Adrenal gland (tissue), 12 donors: ENCODE results near the gene SNX25. TPM values are rescaled to one million over a fixed set of nuclear protein-coding genes. Genes with fewer than 3 reads are reported as not detected.

Experiments used
- DNase-seq, 7 donors: peaks; one replicate each; pipeline ENCODE4 v3.0.0-alpha.2; 2019 to 2020
- H3K27ac ChIP-seq, 5 donors: fragments of 200-600 bp; sonication (generic) in 4 of 5; 1 replicate in 3 of 5; 2 replicates in 2 of 5; pipeline versions ENCODE4 v1.5.1 to v1.8.0; 2016 to 2020; ENCODE audit warnings: mild to moderate bottlenecking in 1 of 5
- H3K27me3 ChIP-seq: fragments of 200-600 bp; 2 replicates; pipeline ENCODE4 v1.8.0; 2021
- H3K36me3 ChIP-seq, 2 donors: fragments of 200-600 bp; replicated peaks in 1 of 2; 1 replicate in 1 of 2; 2 replicates in 1 of 2; pipeline versions ENCODE4 v1.5.1 to v1.8.0; 2018 to 2022
- H3K4me1 ChIP-seq, 2 donors: fragments of 200-600 bp; replicated peaks in 1 of 2; 1 replicate in 1 of 2; 2 replicates in 1 of 2; pipeline versions ENCODE4 v1.5.1 to v1.8.0; 2018 to 2021
- H3K4me3 ChIP-seq, 4 donors: fragments of 200-600 bp; sonication (generic) in 3 of 4; one replicate each; pipeline ENCODE4 v1.5.1; 2016 to 2018
- H3K9me3 ChIP-seq, 3 donors: fragments of 200-600 bp; sonication (generic) in 1 of 3; replicated peaks in 1 of 3; 1 replicate in 2 of 3; 2 replicates in 1 of 3; pipeline versions ENCODE4 v1.5.1 to v1.8.0; 2016 to 2021
- POLR2A ChIP-seq, 2 donors: fragments of 450-650 bp; IDR thresholded peaks; one replicate each; pipeline ENCODE4 v1.6.1; 2017; ENCODE audit warnings: antibody characterized with exemption in 2 of 2, mild to moderate bottlenecking in 2 of 2, moderate library complexity in 1 of 2
- WGBS, 4 donors: extraction: QIAGEN DNeasy Blood & Tissue Kit in 2 of 4; methylation state at CpG; one replicate each; pipeline versions ENCODE4 v1.1.5 to v1.1.7; 2013 to 2017; 5-methylcytosine and 5-hydroxymethylcytosine counted together
- intact Hi-C, 2 donors: fragments of 100-400 bp; cut with DNase I; formaldehyde crosslinking; loops; one replicate each; pipeline versions ENCODE4 v1.14.1 to v1.15.0; 2022 to 2023
- polyA plus RNA-seq, 3 donors: library from polyadenylated mRNA; stranded (reverse); fragments of 200-250 nt in 2 of 3; fragments of 350-450 nt in 1 of 3; fragmentation: Illumina TruSeq in 1 of 3; extraction: RNeasy Lipid Tissue Mini Kit (QIAGEN cat#74804) in 1 of 3; gene quantifications; one replicate each; pipeline ENCODE4 v1.2.3, GENCODE V29; 2013 to 2014
- total RNA-seq, 9 donors: library from RNA; depleted of rRNA in 4 of 9; stranded (reverse); fragments of >200 nt in 4 of 9; fragments of 120-200 nt in 1 of 9; fragmentation: NEBNext Ultra II Directional in 1 of 9; extraction: Animal tissue kit (Norgen Biotek cat#: 25700) in 1 of 9; gene quantifications; one replicate each; pipeline versions ENCODE4 v1.1.0 to v1.2.4, GENCODE V29; 2013 to 2023
- TF ChIP-seq, protein P1 (sequence below), 6 experiments: fragments of 450-650 bp in 4 of 6; fragments of 200-600 bp in 2 of 6; sonication (generic) in 1 of 6; IDR thresholded peaks; 1 replicate in 5 of 6; 2 replicates in 1 of 6; pipeline versions ENCODE4 v1.5.1 to v1.8.0; 2016 to 2021; ENCODE audit warnings: antibody characterized with exemption in 6 of 6, mild to moderate bottlenecking in 2 of 6, moderate library complexity in 1 of 6
- donor health status: healthy with polysubstance abuse.
- donor health status: Bipolar disorder and iron deficiency.
- donor health status: DM: yes; HTN: yes; CAD: no.
- donor health status: DM: no; HTN: no; CAD: no.
- donor health status: DM: no; HTN: no; CAD: no.
- donor health status: DM: yes; HTN: yes; CAD: no.

The SNX25 gene
- total and polyA plus RNA-seq, 12 donors = 4.7 to 29.3 (median 13.3) TPM

DNA sequence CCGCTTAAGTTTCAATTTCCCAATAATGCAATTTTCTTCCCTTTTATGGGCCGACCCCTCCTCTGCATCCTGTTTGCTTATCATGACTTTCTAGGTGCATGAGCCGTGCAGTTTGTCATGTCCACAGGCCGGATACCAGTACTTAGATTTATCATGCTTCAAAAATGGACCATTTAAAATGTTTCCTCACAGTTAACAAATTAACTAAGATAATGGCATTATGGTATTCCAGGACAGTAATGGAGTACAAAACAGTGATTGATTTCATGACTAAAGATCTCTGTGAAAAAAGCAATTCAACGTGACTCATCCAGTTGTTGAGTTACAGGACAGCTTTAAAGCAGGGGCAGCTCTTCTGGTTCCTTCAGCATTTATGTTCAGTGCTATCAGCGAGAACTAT lies 23.0 kb downstream of the SNX25 start:
- Histone ChIP-seq H3K27me3 (no peaks in the 10 kb centered on the region), H3K9me3 (no peaks in the 10 kb centered on the region), H3K4me1 (peaks cover 9 to 24% of the 10 kb centered on the region in 2 donors), H3K27ac (no peak overlapping the region), H3K36me3 (no peaks in the 10 kb centered on the region), H3K4me3 (no peak overlapping the region)
- TF ChIP-seq, protein P1, sequence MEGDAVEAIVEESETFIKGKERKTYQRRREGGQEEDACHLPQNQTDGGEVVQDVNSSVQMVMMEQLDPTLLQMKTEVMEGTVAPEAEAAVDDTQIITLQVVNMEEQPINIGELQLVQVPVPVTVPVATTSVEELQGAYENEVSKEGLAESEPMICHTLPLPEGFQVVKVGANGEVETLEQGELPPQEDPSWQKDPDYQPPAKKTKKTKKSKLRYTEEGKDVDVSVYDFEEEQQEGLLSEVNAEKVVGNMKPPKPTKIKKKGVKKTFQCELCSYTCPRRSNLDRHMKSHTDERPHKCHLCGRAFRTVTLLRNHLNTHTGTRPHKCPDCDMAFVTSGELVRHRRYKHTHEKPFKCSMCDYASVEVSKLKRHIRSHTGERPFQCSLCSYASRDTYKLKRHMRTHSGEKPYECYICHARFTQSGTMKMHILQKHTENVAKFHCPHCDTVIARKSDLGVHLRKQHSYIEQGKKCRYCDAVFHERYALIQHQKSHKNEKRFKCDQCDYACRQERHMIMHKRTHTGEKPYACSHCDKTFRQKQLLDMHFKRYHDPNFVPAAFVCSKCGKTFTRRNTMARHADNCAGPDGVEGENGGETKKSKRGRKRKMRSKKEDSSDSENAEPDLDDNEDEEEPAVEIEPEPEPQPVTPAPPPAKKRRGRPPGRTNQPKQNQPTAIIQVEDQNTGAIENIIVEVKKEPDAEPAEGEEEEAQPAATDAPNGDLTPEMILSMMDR (IDR thresholded peaks at IDR 0.05) = no peak
- no peak for TF ChIP-seq POLR2A (IDR thresholded peaks at IDR 0.05)
- DNase-seq = no peak
- 51 to 59% (median 56%) methylated on average over 6 of the region's 6 CpGs for WGBS, 4 donors
- intact Hi-C loops = no loop called here

DNA sequence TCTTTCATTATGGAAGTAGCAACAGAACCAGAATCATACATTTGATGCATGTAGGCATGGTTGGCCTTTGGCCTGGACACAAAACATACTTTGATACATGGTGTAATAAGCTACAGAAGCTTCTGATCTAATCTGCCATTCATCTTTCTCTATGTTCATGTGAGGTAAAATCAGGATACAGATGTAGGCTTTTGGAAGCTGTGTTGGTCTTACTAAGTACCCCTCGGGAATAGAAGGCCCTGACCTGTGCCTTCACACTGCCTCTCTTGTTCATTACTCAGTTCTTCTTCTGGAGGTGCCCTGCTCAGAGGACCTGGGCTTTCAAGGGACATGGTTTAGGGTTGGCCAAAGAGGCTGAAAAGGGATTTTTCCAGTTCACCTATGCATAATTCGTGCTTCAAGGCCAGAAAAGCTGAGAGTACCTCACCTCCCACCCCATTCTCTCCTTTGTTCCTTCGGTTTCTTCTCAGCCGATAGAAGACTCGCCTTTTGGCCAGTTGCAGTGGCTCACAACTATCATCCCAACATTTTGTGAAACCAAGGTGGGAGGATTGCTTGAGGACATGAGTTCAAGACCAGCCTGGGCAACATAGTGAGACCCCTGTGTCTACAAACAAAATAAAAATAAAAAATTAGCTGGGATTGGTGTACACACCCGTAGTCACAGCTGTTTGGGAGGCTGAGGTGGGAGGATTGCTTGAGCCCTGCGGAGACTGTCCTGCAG lies 25.9 kb downstream of the SNX25 start:
- intact Hi-C loops = no loop called here
- no peak for DNase-seq
- 80 to 93% (median 88%) methylated on average over 7 of the region's 7 CpGs for whole genome bisulfite sequencing, 4 donors

DNA sequence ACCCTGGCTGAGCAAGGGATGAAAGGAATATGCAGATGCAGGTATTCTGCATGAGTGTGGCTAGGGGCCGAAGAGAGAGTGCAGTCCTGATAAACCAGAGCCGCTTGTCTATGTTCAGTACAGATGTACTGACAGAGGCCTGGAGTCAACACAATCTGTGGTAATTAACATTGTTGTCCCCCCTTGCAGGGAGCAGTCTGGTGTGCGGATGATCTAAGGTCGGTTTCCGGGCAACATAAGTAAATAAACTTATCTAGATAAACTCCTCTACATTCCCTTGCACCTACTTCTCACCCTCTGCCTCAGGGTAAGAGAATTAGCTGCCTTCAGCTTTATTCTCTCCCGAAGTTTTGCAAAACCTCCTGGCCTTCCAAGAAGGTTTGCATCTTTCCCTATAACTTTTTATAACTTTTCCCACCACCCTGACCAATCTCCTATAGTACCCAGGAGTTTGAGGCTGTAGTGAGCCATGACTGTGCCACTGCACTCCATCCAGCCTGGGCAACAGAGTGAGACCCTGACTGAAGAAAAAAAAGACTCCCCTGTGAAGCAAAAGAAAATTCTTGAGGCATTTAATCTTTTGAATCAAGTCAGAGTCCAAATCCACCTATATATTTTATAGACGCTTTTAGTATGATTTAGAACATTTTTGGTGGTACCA lies 26.6 kb downstream of the SNX25 start:
- intact Hi-C loops = no loop called here
- TF ChIP-seq, protein P1 (IDR thresholded peaks at IDR 0.05) = no peak
- TF ChIP-seq POLR2A (IDR thresholded peaks at IDR 0.05) = no peak
- Histone ChIP-seq H3K27ac (no peak overlapping the region), H3K4me3 (no peak overlapping the region), H3K27me3 (no peaks in the 10 kb centered on the region), H3K9me3 (no peaks in the 10 kb centered on the region), H3K4me1 (peaks cover 9 to 19% of the 10 kb centered on the region in 2 donors), H3K36me3 (no peaks in the 10 kb centered on the region)
- 80 to 89% (median 87%) methylated on average over 7 of the region's 7 CpGs for WGBS, 4 donors
- DNase-seq = no peak

More for the DNA sequence above, 25.9 kb downstream of the SNX25 start:
- no peak for TF ChIP-seq POLR2A (IDR thresholded peaks at IDR 0.05)
- TF ChIP-seq, protein P1 (IDR thresholded peaks at IDR 0.05) = no peak
- H3K27me3 ChIP-seq = no peaks in the 10 kb centered on the region
- H3K27ac ChIP-seq = no peak overlapping the region
- H3K4me1 ChIP-seq = peaks cover 9 to 19% of the 10 kb centered on the region in 2 donors
- no peak overlapping the region for H3K4me3 ChIP-seq
- H3K9me3 ChIP-seq = no peaks in the 10 kb centered on the region
- H3K36me3 ChIP-seq = no peaks in the 10 kb centered on the region

DNA sequence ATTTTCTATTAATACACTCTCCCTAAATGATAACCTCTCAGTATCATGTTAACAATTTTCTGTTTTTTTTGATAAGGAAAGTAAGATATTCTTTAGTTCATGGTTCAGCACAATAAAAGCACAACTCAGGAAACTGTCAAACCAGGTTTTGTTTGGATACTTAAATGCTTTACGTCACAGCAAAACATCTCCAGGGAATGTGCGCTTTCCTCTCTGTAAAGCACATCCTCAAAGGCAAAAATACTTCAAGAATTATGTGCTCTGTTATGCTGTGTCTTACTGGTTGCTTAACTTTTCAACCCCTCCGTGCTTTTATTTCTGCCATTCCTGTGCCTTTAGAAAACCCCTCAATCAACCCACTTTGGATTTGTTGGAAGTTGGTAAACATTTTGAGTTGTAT lies 27.8 kb downstream of the SNX25 start:
- Histone ChIP-seq H3K4me3 (no peak overlapping the region), H3K4me1 (peaks cover 7 to 13% of the 10 kb centered on the region in 2 donors), H3K27ac (peak overlapping the region in 1 of 5 donors; percentile 48), H3K36me3 (no peaks in the 10 kb centered on the region), H3K27me3 (no peaks in the 10 kb centered on the region), H3K9me3 (no peaks in the 10 kb centered on the region)
- 62 to 80% (median 68%) methylated on average over 3 of the region's 3 CpGs for WGBS, 4 donors
- TF ChIP-seq, protein P1 (IDR thresholded peaks at IDR 0.05) = no peak
- TF ChIP-seq POLR2A (IDR thresholded peaks at IDR 0.05) = no peak
- intact Hi-C loops = no loop called here
- DNase-seq = no peak
